ENCODE results near the gene ZNF536.

DNA sequence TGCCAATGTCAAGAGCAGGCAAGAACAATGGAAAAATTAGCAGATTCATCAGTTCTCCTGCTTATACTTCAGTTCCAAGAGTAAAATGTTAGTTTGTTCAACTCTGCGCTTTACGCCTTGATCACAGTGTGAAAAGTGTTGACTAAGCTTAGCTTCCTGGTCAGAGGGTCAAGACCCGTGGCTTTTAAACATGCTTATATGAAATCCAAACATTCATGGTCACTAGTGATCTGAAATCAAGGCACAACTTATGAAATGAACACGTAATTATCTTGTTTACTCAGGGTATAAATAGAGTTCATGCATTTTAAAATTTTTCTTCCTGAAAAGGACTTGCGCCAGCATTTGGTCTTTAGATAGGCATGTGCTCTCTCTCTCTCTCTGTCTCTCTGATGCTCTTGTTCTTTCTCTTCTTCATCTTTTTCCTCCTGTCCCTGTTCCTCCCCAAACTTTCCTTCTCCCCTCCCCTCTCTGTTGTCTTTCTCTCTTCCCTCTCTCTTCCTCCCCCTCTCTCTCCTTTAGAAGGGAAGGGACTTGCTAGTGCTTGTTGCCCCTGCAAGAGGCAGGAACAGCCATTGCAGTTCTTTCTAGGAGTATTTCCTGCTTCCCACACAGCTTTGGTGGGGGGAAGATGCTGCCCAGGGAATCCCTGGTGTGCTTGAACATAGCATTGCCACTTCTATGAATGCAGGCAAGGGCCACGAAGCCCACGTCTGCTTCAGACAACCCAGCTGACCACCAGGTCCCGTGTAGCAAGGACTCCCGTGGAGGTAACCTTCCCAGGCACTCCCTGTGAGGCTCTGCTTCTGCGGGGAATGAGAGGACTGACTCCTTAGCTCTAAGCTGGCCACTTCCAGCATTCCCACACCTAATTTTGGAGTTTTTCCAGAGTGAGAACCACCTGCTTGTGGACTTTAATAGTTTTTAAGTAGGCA lies 7.1 kb upstream of the ZNF536 start:
- TF ChIP-seq, protein P1, sequence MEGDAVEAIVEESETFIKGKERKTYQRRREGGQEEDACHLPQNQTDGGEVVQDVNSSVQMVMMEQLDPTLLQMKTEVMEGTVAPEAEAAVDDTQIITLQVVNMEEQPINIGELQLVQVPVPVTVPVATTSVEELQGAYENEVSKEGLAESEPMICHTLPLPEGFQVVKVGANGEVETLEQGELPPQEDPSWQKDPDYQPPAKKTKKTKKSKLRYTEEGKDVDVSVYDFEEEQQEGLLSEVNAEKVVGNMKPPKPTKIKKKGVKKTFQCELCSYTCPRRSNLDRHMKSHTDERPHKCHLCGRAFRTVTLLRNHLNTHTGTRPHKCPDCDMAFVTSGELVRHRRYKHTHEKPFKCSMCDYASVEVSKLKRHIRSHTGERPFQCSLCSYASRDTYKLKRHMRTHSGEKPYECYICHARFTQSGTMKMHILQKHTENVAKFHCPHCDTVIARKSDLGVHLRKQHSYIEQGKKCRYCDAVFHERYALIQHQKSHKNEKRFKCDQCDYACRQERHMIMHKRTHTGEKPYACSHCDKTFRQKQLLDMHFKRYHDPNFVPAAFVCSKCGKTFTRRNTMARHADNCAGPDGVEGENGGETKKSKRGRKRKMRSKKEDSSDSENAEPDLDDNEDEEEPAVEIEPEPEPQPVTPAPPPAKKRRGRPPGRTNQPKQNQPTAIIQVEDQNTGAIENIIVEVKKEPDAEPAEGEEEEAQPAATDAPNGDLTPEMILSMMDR (IDR thresholded peaks at IDR 0.05) = no peak
- no peak for TF ChIP-seq POLR2A (IDR thresholded peaks at IDR 0.05)

Data from right lobe of liver (tissue), 4 donors.